Loucy (cell line): ENCODE results near the gene KIF23.

ENCODE experiments used
- H2AFZ ChIP-seq: fragments of 200-600 bp; sonication (generic); 2 replicates; pipeline ENCODE4 v1.6.0; 2016; ENCODE audit warnings: antibody characterized with exemption, mild to moderate bottlenecking, low read length, moderate library complexity
- H3F3A ChIP-seq: fragments of 200-600 bp; 2 replicates; pipeline ENCODE4 v1.6.0; 2016; ENCODE audit warnings: antibody characterized with exemption, low read depth, mild to moderate bottlenecking
- H3K27me3 ChIP-seq: fragments of 200-600 bp; sonication (generic); 2 replicates; pipeline ENCODE4 v1.6.1; 2014; ENCODE audit warnings: low read length, mild to moderate bottlenecking; ENCODE audit not compliant: insufficient read depth, poor library complexity, severe bottlenecking
- H3K36me3 ChIP-seq: fragments of 200-600 bp; sonication (generic); 2 replicates; pipeline ENCODE4 v1.6.1; 2016; ENCODE audit warnings: low read length; ENCODE audit not compliant: insufficient read depth
- H3K4me1 ChIP-seq: fragments of 200-600 bp; sonication (generic); 2 replicates; pipeline ENCODE4 v1.5.1; 2014; ENCODE audit warnings: low read length, mild to moderate bottlenecking; ENCODE audit not compliant: insufficient read depth, poor library complexity, severe bottlenecking
- H3K4me2 ChIP-seq: fragments of 200-600 bp; sonication (generic); 2 replicates; pipeline ENCODE4 v1.6.0; 2014; ENCODE audit warnings: antibody characterized with exemption, low read length, low read depth, mild to moderate bottlenecking; ENCODE audit not compliant: poor library complexity, severe bottlenecking
- H3K4me3 ChIP-seq: fragments of 200-600 bp; sonication (generic); 2 replicates; pipeline ENCODE4 v1.5.1; 2014; ENCODE audit warnings: low read length, mild to moderate bottlenecking, mixed read lengths; ENCODE audit not compliant: poor library complexity, severe bottlenecking
- H3K79me2 ChIP-seq: fragments of 200-600 bp; sonication (generic); 2 replicates; pipeline ENCODE4 v1.6.1; 2014; ENCODE audit warnings: low read length; ENCODE audit not compliant: insufficient read depth
- H3K9ac ChIP-seq: fragments of 200-600 bp; sonication (generic); 2 replicates; pipeline ENCODE4 v1.6.0; 2014; ENCODE audit warnings: mild to moderate bottlenecking, low read depth, low read length, moderate library complexity; ENCODE audit not compliant: poor library complexity, severe bottlenecking
- H3K9me2 ChIP-seq: fragments of 200-600 bp; sonication (generic); replicated peaks from 2 replicates; pipeline ENCODE4 v1.6.1; 2016; ENCODE audit warnings: low read depth, low read length, mixed read lengths
- H3K9me3 ChIP-seq: fragments of 200-600 bp; sonication (generic); 2 replicates; pipeline ENCODE4 v1.6.1; 2014; ENCODE audit warnings: mild to moderate bottlenecking, antibody characterized with exemption, low read length, low read depth; ENCODE audit not compliant: insufficient read depth
- H4K20me1 ChIP-seq: fragments of 200-600 bp; sonication (generic); 2 replicates; pipeline ENCODE4 v1.6.0; 2014; ENCODE audit warnings: antibody characterized with exemption, low read length, mild to moderate bottlenecking; ENCODE audit not compliant: insufficient read depth, poor library complexity, severe bottlenecking
- EZH2phosphoT487 ChIP-seq: fragments of 200-600 bp; IDR thresholded peaks from 2 replicates; pipeline ENCODE4 v1.6.1; 2018; ENCODE audit warnings: antibody characterized with exemption, mild to moderate bottlenecking, moderate library complexity, borderline replicate concordance
- TF ChIP-seq, protein P1 (sequence below): fragments of 200-600 bp; sonication (generic); conservative IDR thresholded peaks from 2 replicates; pipeline ENCODE4 v1.5.1; 2014; ENCODE audit warnings: mild to moderate bottlenecking, antibody characterized with exemption, low read length

The KIF23 gene

GRCh38 chr15:69472046-69472445 is 57.9 kb downstream of the KIF23 start:
- Histone ChIP-seq H3K4me1 (peaks cover 24% of the 10 kb centered on the region), H4K20me1 (no peaks in the 10 kb centered on the region), H3K9ac (no peak overlapping the region), H3F3A (no peaks in the 10 kb centered on the region), H2AFZ (no peak overlapping the region), H3K4me2 (no peak overlapping the region), H3K9me2 (no peaks in the 10 kb centered on the region), H3K79me2 (no peaks in the 10 kb centered on the region), H3K9me3 (no peaks in the 10 kb centered on the region), H3K4me3 (no peak overlapping the region), H3K36me3 (no peaks in the 10 kb centered on the region), H3K27me3 (no peaks in the 10 kb centered on the region)
- TF ChIP-seq, protein P1, sequence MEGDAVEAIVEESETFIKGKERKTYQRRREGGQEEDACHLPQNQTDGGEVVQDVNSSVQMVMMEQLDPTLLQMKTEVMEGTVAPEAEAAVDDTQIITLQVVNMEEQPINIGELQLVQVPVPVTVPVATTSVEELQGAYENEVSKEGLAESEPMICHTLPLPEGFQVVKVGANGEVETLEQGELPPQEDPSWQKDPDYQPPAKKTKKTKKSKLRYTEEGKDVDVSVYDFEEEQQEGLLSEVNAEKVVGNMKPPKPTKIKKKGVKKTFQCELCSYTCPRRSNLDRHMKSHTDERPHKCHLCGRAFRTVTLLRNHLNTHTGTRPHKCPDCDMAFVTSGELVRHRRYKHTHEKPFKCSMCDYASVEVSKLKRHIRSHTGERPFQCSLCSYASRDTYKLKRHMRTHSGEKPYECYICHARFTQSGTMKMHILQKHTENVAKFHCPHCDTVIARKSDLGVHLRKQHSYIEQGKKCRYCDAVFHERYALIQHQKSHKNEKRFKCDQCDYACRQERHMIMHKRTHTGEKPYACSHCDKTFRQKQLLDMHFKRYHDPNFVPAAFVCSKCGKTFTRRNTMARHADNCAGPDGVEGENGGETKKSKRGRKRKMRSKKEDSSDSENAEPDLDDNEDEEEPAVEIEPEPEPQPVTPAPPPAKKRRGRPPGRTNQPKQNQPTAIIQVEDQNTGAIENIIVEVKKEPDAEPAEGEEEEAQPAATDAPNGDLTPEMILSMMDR, result no peak
- no peak for TF ChIP-seq EZH2phosphoT487

DNA sequence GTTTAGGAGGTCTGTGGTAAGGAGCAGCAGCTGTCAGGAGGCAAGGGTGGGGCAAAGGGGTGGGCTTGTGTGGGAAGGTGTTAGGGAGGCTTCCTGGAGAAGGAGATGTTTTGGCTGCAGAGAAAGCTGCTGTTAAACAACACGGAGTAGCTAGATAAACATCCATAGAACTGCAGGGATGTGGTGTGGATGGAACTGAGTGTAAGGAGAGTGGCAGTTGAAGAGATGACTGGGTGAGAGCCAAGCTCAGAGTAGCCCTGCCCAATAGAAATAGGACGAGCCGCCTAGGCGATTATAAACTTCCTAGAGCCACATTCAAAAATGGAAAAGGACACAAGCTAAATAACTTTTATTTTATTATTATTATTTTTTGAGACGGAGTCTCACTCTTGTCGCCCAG is 58.4 kb downstream of the KIF23 start:
- H2AFZ ChIP-seq, result no peak overlapping the region
- H3K4me1 ChIP-seq, result peaks cover 21% of the 10 kb centered on the region
- H4K20me1 ChIP-seq, result no peaks in the 10 kb centered on the region
- H3K4me3 ChIP-seq, result no peak overlapping the region
- no peaks in the 10 kb centered on the region for H3K9me2 ChIP-seq
- H3F3A ChIP-seq, result no peaks in the 10 kb centered on the region
- no peak overlapping the region for H3K4me2 ChIP-seq
- H3K79me2 ChIP-seq, result no peaks in the 10 kb centered on the region
- no peak overlapping the region for H3K9ac ChIP-seq
- no peaks in the 10 kb centered on the region for H3K36me3 ChIP-seq
- TF ChIP-seq EZH2phosphoT487, result no peak
- TF ChIP-seq, protein P1, result no peak
- no peaks in the 10 kb centered on the region for H3K9me3 ChIP-seq
- no peaks in the 10 kb centered on the region for H3K27me3 ChIP-seq

DNA sequence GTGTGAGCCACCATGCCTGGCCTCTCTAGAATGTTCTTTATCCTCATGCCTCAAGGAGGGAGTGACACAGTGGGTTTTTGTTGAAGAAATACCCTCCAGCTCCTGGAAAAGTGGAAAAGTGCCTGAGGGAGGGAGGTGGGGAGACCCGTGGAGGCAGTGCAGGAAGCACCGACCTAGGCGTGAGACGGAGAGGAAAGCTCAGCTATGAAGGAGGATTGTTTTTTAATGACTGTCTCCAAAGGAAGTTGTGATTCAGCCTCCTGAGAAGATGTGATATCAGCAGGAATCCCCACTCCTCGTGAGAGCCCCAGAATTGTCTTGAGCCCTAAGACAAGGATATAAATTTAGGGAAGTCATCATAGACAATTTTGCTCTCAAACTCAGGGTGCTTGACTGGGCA is 60.1 kb downstream of the KIF23 start:
- H3K9me2 ChIP-seq, result no peaks in the 10 kb centered on the region
- H3K36me3 ChIP-seq, result no peaks in the 10 kb centered on the region
- TF ChIP-seq, protein P1, result no peak
- no peak for TF ChIP-seq EZH2phosphoT487
- peaks cover 10% of the 10 kb centered on the region for H3K4me1 ChIP-seq
- H3K4me3 ChIP-seq, result no peak overlapping the region
- H3K79me2 ChIP-seq, result no peaks in the 10 kb centered on the region
- no peak overlapping the region for H2AFZ ChIP-seq
- H3K4me2 ChIP-seq, result no peak overlapping the region
- H3K9ac ChIP-seq, result no peak overlapping the region
- H3K27me3 ChIP-seq, result no peaks in the 10 kb centered on the region
- H4K20me1 ChIP-seq, result no peaks in the 10 kb centered on the region
- H3F3A ChIP-seq, result no peaks in the 10 kb centered on the region
- H3K9me3 ChIP-seq, result no peaks in the 10 kb centered on the region
